ENCODE results near the gene FMO3.

- no peak for TF ChIP-seq POLR2A (IDR thresholded peaks at IDR 0.05)
- TF ChIP-seq, protein P1, sequence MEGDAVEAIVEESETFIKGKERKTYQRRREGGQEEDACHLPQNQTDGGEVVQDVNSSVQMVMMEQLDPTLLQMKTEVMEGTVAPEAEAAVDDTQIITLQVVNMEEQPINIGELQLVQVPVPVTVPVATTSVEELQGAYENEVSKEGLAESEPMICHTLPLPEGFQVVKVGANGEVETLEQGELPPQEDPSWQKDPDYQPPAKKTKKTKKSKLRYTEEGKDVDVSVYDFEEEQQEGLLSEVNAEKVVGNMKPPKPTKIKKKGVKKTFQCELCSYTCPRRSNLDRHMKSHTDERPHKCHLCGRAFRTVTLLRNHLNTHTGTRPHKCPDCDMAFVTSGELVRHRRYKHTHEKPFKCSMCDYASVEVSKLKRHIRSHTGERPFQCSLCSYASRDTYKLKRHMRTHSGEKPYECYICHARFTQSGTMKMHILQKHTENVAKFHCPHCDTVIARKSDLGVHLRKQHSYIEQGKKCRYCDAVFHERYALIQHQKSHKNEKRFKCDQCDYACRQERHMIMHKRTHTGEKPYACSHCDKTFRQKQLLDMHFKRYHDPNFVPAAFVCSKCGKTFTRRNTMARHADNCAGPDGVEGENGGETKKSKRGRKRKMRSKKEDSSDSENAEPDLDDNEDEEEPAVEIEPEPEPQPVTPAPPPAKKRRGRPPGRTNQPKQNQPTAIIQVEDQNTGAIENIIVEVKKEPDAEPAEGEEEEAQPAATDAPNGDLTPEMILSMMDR (IDR thresholded peaks at IDR 0.05) = no peak
These were observed 36.8 kb downstream of the FMO3 start for GRCh38 chr1:171127501-171127900.
